CD4-positive, alpha-beta T cell treated with Interleukin-4 for 4 hours (primary cell): ENCODE data around the gene CTNNA3.
"Not testable (repeated sequence)": the region's sequence is repeated elsewhere in the genome, so short reads cannot be mapped to it uniquely, and the experiment has no call there.

ENCODE experiments used
- DNase-seq: peaks from one replicate; pipeline ENCODE4 v3.0.0-alpha.2; 2020

Gene CTNNA3

GRCh38 chr10:67696029-67696428, at the start of gene CTNNA3:
TSS of gene CTNNA3 (minus strand) at chr10:67696195.
- DNase-seq, result no peak

GRCh38 chr10:67735430-67735829, 39.4 kb upstream of the CTNNA3 start:
- DNase-seq, result peak; percentile 24

- no peak for DNase-seq
Measured at GRCh38 chr10:67733511-67733910, 37.5 kb upstream of the CTNNA3 start.

- DNase-seq, result no peak
Measured at GRCh38 chr10:67725567-67725966, 29.6 kb upstream of the CTNNA3 start.

- DNase-seq, result no peak
Measured at GRCh38 chr10:67723601-67724000, 27.6 kb upstream of the CTNNA3 start.

- DNase-seq, result no peak
Measured at GRCh38 chr10:67722113-67722512, 26.1 kb upstream of the CTNNA3 start.

GRCh38 chr10:67716455-67716854, 20.5 kb upstream of the CTNNA3 start:
- DNase-seq, result not testable (repeated sequence)

GRCh38 chr10:67705921-67706320, 9.9 kb upstream of the CTNNA3 start:
- no peak for DNase-seq

GRCh38 chr10:67699613-67700270, 3.7 kb upstream of the CTNNA3 start:
- not testable (repeated sequence) for DNase-seq

GRCh38 chr10:67698164-67698563, 2.2 kb upstream of the CTNNA3 start:
- no peak for DNase-seq

GRCh38 chr10:67697724-67698131, 1.7 kb upstream of the CTNNA3 start:
- DNase-seq, result peak; percentile 57

- DNase-seq, result no peak
Measured at GRCh38 chr10:67696679-67697078, 684 bp upstream of the CTNNA3 start.

- DNase-seq, result no peak
Measured at GRCh38 chr10:67695555-67695954, 440 bp downstream of the CTNNA3 start.

GRCh38 chr10:67691861-67692260, 4.1 kb downstream of the CTNNA3 start:
- not testable (repeated sequence) for DNase-seq

GRCh38 chr10:67690540-67690939, 5.5 kb downstream of the CTNNA3 start:
- DNase-seq, result not testable (repeated sequence)

- DNase-seq, result not testable (repeated sequence)
Measured at GRCh38 chr10:67684140-67684539, 11.9 kb downstream of the CTNNA3 start.

GRCh38 chr10:67678335-67678974, 17.5 kb downstream of the CTNNA3 start:
- no peak for DNase-seq

- no peak for DNase-seq
Measured at GRCh38 chr10:67676208-67676825, 19.7 kb downstream of the CTNNA3 start.

GRCh38 chr10:67670401-67670800, 25.6 kb downstream of the CTNNA3 start:
- no peak for DNase-seq

GRCh38 chr10:67669978-67670377, 26.0 kb downstream of the CTNNA3 start:
- no peak for DNase-seq

GRCh38 chr10:67668448-67668847, 27.5 kb downstream of the CTNNA3 start:
- DNase-seq, result no peak

GRCh38 chr10:67667035-67667425, 29.0 kb downstream of the CTNNA3 start:
- no peak for DNase-seq

- peak; percentile 18 for DNase-seq
Measured at GRCh38 chr10:67666416-67667034, 29.5 kb downstream of the CTNNA3 start.

- no peak for DNase-seq
Measured at GRCh38 chr10:67665491-67665890, 30.5 kb downstream of the CTNNA3 start.
